ENCODE data around the gene ARPC1A. TPM values are rescaled to one million over a fixed set of nuclear protein-coding genes. Genes with fewer than 3 reads are reported as not detected.

ARPC1A gene
- total and polyA plus RNA-seq, 2 of the 8 experiments (the other 6 are each of a cell fraction or from before 2014, with no cell fraction given) = 123 to 155 TPM

DNA sequence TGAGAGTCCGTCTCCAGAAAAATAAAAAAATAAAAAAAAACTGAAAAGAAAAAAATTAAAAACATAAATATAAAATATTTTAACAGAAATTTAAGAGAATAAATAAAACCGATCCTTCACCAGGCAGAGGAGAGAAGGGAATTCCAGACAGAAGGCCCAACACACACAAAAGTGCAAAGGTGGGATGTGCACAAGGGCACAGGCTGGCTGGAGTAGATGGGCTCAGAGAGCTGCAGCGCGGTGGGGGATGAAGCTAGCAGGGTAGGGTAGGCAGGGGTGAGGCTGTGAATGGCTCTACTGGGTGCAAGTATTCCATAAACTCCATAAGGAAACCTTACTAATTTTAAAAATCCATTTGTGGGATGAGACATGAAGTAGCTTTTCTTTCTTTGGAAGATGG is 15.7 kb upstream of the ARPC1A start:
- Histone ChIP-seq H2BK5ac (ENCODE audit: low read depth, low read length) (no peak overlapping the region), H3K23ac (ENCODE audit: insufficient read length) (no peak overlapping the region), H3K79me2 (ENCODE audit: control insufficient read depth in 1 of 2, insufficient read depth in 2 of 2, low read length in 2 of 2) (no peaks in the 10 kb centered on the region), H3K56ac (replicated peaks; ENCODE audit: insufficient read length, low read depth, low read length) (no peak overlapping the region), H3K36me3 (ENCODE audit: control insufficient read depth in 2 of 4, insufficient read depth in 4 of 4, low read length in 3 of 4) (no peaks in the 10 kb centered on the region), H3K23me2 (ENCODE audit: low read depth, low read length) (no peaks in the 10 kb centered on the region), H3K4me1 (replicated peaks in 1 of 4; ENCODE audit: control insufficient read depth in 3 of 4, insufficient read depth in 4 of 4, low read length in 3 of 4) (no peaks in the 10 kb centered on the region), H4K5ac (ENCODE audit: insufficient read length, low read depth, low read length) (no peak overlapping the region), H3K9ac (replicated peaks in 1 of 4; ENCODE audit: extremely low read depth in 1 of 4, low read depth in 3 of 4, low read length in 3 of 4) (no peak overlapping the region), H2BK120ac (replicated peaks; ENCODE audit: low read depth, low read length) (no peak overlapping the region), H4K91ac (replicated peaks; ENCODE audit: insufficient read length, low read length) (no peak overlapping the region), H2BK20ac (ENCODE audit: low read length) (no peak overlapping the region), H3K14ac (ENCODE audit: insufficient read length) (no peak overlapping the region), H2AK5ac (ENCODE audit: low read depth, low read length) (no peak overlapping the region), H2BK12ac (ENCODE audit: low read depth, low read length) (no peak overlapping the region), H3K27ac (ENCODE audit: low read depth, low read length) (no peak overlapping the region), H3K4me3 (ENCODE audit: extremely low read depth in 1 of 4, insufficient read depth in 2 of 4, low read depth in 3 of 4, low read length in 4 of 4) (no peak overlapping the region), H4K20me1 (replicated peaks in 1 of 2; ENCODE audit: control insufficient read depth in 1 of 2, insufficient read depth in 2 of 2, low read length in 2 of 2) (no peaks in the 10 kb centered on the region), H3K4me2 (ENCODE audit: insufficient read depth in 1 of 2, low read depth in 2 of 2, low read length in 2 of 2) (no peak overlapping the region), H2BK15ac (ENCODE audit: low read length) (no peak overlapping the region), H4K8ac (ENCODE audit: extremely low read depth, insufficient read depth, low read length) (no peak overlapping the region), H3K79me1 (ENCODE audit: low read depth, low read length) (no peaks in the 10 kb centered on the region), H2AFZ (ENCODE audit: low read length) (no peak overlapping the region), H3K18ac (ENCODE audit: extremely low read depth, low read length) (no peak overlapping the region), H3K4ac (replicated peaks; ENCODE audit: insufficient read length, low read depth, low read length) (no peak overlapping the region), H3K27me3 (replicated peaks in 1 of 4; ENCODE audit: control insufficient read depth in 3 of 4, extremely low read depth in 1 of 4, insufficient read depth in 3 of 4, low read length in 3 of 4) (no peaks in the 10 kb centered on the region), H3K9me3 (ENCODE audit: insufficient read depth in 2 of 2, low read depth in 1 of 2, low read length in 1 of 2) (0 out of 4 replicates have a peak, but pooled peaks cover 0 to 3% of the 10 kb centered on the region in 2 experiments)
- ChIA-PET POLR2A (ENCODE audit: partially characterized antibody) (interaction anchor here (0.9 to 1.4 kb wide), 2 partner anchors 16 to 320 kb away, joined by 3 read pairs; partner anchors contain the start of gene ARPC1A), CTCF (ENCODE audit: partially characterized antibody) (interaction anchor here (0.9 to 8.4 kb wide), 8 partner anchors 14 to 311 kb away, joined by 3 to 87 read pairs (median 4); partner anchors contain the start of gene ARPC1A)
- WGBS, 2 experiments (ENCODE audit: extremely low coverage in 1 of 2, insufficient coverage in 1 of 2, insufficient read length in 1 of 2, insufficient replicate concordance in 2 of 2, low coverage in 1 of 2, low lambda C conversion rate in 2 of 2, missing lambda C conversion rate in 1 of 2) = 94% methylated on average over 4 of the region's 4 CpGs; no CpG with 5 or more reads in 1 of the 2 experiments
- DNase-seq (ENCODE audit: low read depth in 1 of 2, low spot score in 2 of 2) (no peak), FAIRE-seq (no peak)
- TF ChIP-seq SP4 (IDR thresholded peaks at IDR 0.05; ENCODE audit: low read length) (no peak), SIRT6 (IDR thresholded peaks at IDR 0.05; ENCODE audit: low read length) (no peak), HDAC6 (IDR thresholded peaks at IDR 0.05; ENCODE audit: low read depth, low read length) (no peak)
